Type B pancreatic cell (in vitro differentiated cells): Measurements from ENCODE around the gene IFIT1B. TPM values are rescaled to one million over a fixed set of nuclear protein-coding genes. Genes with fewer than 3 reads are reported as not detected.
"Not testable (repeated sequence)": the region's sequence is repeated elsewhere in the genome, so short reads cannot be mapped to it uniquely, and the experiment has no call there.

Experiments
- DNase-seq: peaks from one replicate; pipeline ENCODE4 v3.0.0; 2021; ENCODE audit warnings: mixed read lengths; ENCODE audit not compliant: unreplicated experiment; ENCODE audit errors: extremely low spot score
- H3K27ac Mint-ChIP-seq: 2 replicates; pipeline ENCODE4 v1.8.0; 2021; ENCODE audit warnings: mild to moderate bottlenecking, mixed read lengths
- H3K27me3 Mint-ChIP-seq: 2 replicates; pipeline ENCODE4 v1.8.0; 2021; ENCODE audit warnings: mixed read lengths
- H3K36me3 Mint-ChIP-seq: 2 replicates; pipeline ENCODE4 v1.8.0; 2021; ENCODE audit warnings: mixed read lengths
- H3K4me1 Mint-ChIP-seq: one replicate; pipeline ENCODE4 v1.8.0; 2021; ENCODE audit warnings: mixed read lengths; ENCODE audit not compliant: unreplicated experiment
- H3K4me3 Mint-ChIP-seq: 2 replicates; pipeline ENCODE4 v1.8.0; 2021; ENCODE audit warnings: mild to moderate bottlenecking, mixed read lengths
- H3K9me3 Mint-ChIP-seq: 2 replicates; pipeline ENCODE4 v1.8.0; 2021; ENCODE audit warnings: mixed read lengths
- CTCF ChIP-seq: fragments of 200-600 bp; sonication (generic); conservative IDR thresholded peaks from 2 replicates; pipeline ENCODE4 v1.5.0; 2021; ENCODE audit warnings: antibody characterized with exemption, mild to moderate bottlenecking
- total RNA-seq: library from RNA; stranded (reverse); gene quantifications from 2 replicates; pipeline ENCODE4 v1.2.1, GENCODE V29; 2021; ENCODE audit warnings: low replicate concordance

Gene IFIT1B
- total RNA-seq, 1 donor from 2014 or later = not detected

GRCh38 chr10:89410551-89410950 is 32.7 kb downstream of the IFIT1B start:
- not testable (repeated sequence) for DNase-seq, H3K27me3 Mint-ChIP-seq, H3K9me3 Mint-ChIP-seq, H3K4me3 Mint-ChIP-seq
- Mint-ChIP-seq H3K27ac (peak overlapping the region; percentile 16), H3K36me3 (peaks cover 17% of the 10 kb centered on the region), H3K4me1 (peaks cover 13% of the 10 kb centered on the region)

- not testable (repeated sequence) for DNase-seq, H3K9me3 Mint-ChIP-seq, H3K4me3 Mint-ChIP-seq, H3K27ac Mint-ChIP-seq, H3K27me3 Mint-ChIP-seq
- peaks cover 17% of the 10 kb centered on the region for H3K36me3 Mint-ChIP-seq
- peaks cover 16% of the 10 kb centered on the region for H3K4me1 Mint-ChIP-seq
These were observed 33.3 kb downstream of the IFIT1B start for GRCh38 chr10:89411135-89411534.

- Mint-ChIP-seq H3K4me3 (peak overlapping the region; percentile 61), H3K36me3 (peaks cover 18% of the 10 kb centered on the region), H3K4me1 (peaks cover 18% of the 10 kb centered on the region)
- H3K27me3 Mint-ChIP-seq, DNase-seq, H3K27ac Mint-ChIP-seq, H3K9me3 Mint-ChIP-seq: not testable (repeated sequence)
These were observed 34.4 kb downstream of the IFIT1B start for GRCh38 chr10:89412276-89412675.

- DNase-seq = no peak
- peak overlapping the region; percentile 99 for H3K27ac Mint-ChIP-seq
- peaks cover 25% of the 10 kb centered on the region for H3K36me3 Mint-ChIP-seq
- TF ChIP-seq CTCF = no peak
- H3K27me3 Mint-ChIP-seq = no peaks in the 10 kb centered on the region
- peaks cover 22% of the 10 kb centered on the region for H3K4me1 Mint-ChIP-seq
- H3K9me3 Mint-ChIP-seq = no peaks in the 10 kb centered on the region
- peak overlapping the region; percentile 97 for H3K4me3 Mint-ChIP-seq
These were observed 35.6 kb downstream of the IFIT1B start for GRCh38 chr10:89413398-89413912.

- peak within 1 kb of the TSS; percentile 98 for H3K4me3 Mint-ChIP-seq
- H3K36me3 Mint-ChIP-seq = peaks cover 25% of the 10 kb centered on the region
- DNase-seq = peak; percentile 87
- H3K4me1 Mint-ChIP-seq = peaks cover 22% of the 10 kb centered on the region
- peak within 1 kb of the TSS; percentile 99 for H3K27ac Mint-ChIP-seq
- H3K9me3 Mint-ChIP-seq = no peaks in the 10 kb centered on the region
- TF ChIP-seq CTCF = no peak
- no peaks in the 10 kb centered on the region for H3K27me3 Mint-ChIP-seq
These were observed 36.5 kb downstream of the IFIT1B start, which contains the start of gene IFIT5 for GRCh38 chr10:89414146-89414878. IFIT5 (plus strand) TSS chr10:89414568; CDS start chr10:89414799, 231 bp downstream.

GRCh38 chr10:89414879-89415821 is 37.3 kb downstream of the IFIT1B start:
- peak overlapping the region; percentile 93 for H3K27ac Mint-ChIP-seq

More at GRCh38 chr10:89414879-89415821, 37.3 kb downstream of the IFIT1B start:
- H3K27me3 Mint-ChIP-seq = no peaks in the 10 kb centered on the region
- H3K36me3 Mint-ChIP-seq = peaks cover 24% of the 10 kb centered on the region
- peak; percentile 55 for TF ChIP-seq CTCF
- DNase-seq = peak; percentile 69
- H3K4me3 Mint-ChIP-seq = peak overlapping the region; percentile 98
- peaks cover 22% of the 10 kb centered on the region for H3K4me1 Mint-ChIP-seq
- no peaks in the 10 kb centered on the region for H3K9me3 Mint-ChIP-seq
